ENCODE results near the gene ITPRID2.

- TF ChIP-seq, protein P1, sequence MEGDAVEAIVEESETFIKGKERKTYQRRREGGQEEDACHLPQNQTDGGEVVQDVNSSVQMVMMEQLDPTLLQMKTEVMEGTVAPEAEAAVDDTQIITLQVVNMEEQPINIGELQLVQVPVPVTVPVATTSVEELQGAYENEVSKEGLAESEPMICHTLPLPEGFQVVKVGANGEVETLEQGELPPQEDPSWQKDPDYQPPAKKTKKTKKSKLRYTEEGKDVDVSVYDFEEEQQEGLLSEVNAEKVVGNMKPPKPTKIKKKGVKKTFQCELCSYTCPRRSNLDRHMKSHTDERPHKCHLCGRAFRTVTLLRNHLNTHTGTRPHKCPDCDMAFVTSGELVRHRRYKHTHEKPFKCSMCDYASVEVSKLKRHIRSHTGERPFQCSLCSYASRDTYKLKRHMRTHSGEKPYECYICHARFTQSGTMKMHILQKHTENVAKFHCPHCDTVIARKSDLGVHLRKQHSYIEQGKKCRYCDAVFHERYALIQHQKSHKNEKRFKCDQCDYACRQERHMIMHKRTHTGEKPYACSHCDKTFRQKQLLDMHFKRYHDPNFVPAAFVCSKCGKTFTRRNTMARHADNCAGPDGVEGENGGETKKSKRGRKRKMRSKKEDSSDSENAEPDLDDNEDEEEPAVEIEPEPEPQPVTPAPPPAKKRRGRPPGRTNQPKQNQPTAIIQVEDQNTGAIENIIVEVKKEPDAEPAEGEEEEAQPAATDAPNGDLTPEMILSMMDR (IDR thresholded peaks at IDR 0.05), result no peak
- TF ChIP-seq POLR2AphosphoS5 (IDR thresholded peaks at IDR 0.05), result no peak
- TF ChIP-seq POLR2A (IDR thresholded peaks at IDR 0.05), result no peak
Measured at GRCh38 chr2:181862583-181863281, 28.8 kb upstream of the ITPRID2 start.
